Mesenchymal stem cell (in vitro differentiated cells and primary cell): ENCODE measurements around the gene NUP42.
A peak's percentile ranks its signal among the peaks of the same experiment; 100 is the strongest.

Experiments
- DNase-seq: peaks from one replicate; pipeline ENCODE4 v3.0.0-alpha.2; 2013
- H2AFZ ChIP-seq: one replicate; pipeline ENCODE4 v1.6.1; 2013; ENCODE audit warnings: low read depth, mild to moderate bottlenecking, control low read depth, inconsistent platforms, low read length, moderate library complexity
- H2AK5ac ChIP-seq: 2 replicates; pipeline ENCODE4 v1.6.1; 2013; ENCODE audit warnings: low read length, moderate library complexity, mild to moderate bottlenecking, inconsistent platforms; ENCODE audit not compliant: severe bottlenecking
- H2BK120ac ChIP-seq: one replicate; pipeline ENCODE4 v1.6.1; 2013; ENCODE audit warnings: low read depth, mild to moderate bottlenecking, inconsistent platforms, low read length, moderate library complexity
- H2BK12ac ChIP-seq, 2 experiments: one replicate each; pipeline ENCODE4 v1.6.1; 2013; ENCODE audit warnings: inconsistent platforms in 2 of 2, low read length in 2 of 2, mild to moderate bottlenecking in 2 of 2, moderate library complexity in 2 of 2, control low read depth in 1 of 2
- H2BK15ac ChIP-seq: one replicate; pipeline ENCODE4 v1.6.1; 2013; ENCODE audit warnings: mild to moderate bottlenecking, low read depth, inconsistent platforms; ENCODE audit not compliant: poor library complexity, severe bottlenecking
- H2BK5ac ChIP-seq: 2 replicates; pipeline ENCODE4 v1.6.1; 2013; ENCODE audit warnings: low read depth, mild to moderate bottlenecking, low read length, control low read depth, inconsistent platforms; ENCODE audit not compliant: poor library complexity, severe bottlenecking
- H3K14ac ChIP-seq, 2 experiments: one replicate each; pipeline ENCODE4 v1.6.1; 2013; ENCODE audit warnings: inconsistent platforms in 2 of 2, low read length in 2 of 2, control low read depth in 1 of 2, mild to moderate bottlenecking in 1 of 2, moderate library complexity in 1 of 2
- H3K18ac ChIP-seq, 2 experiments: one replicate each; pipeline ENCODE4 v1.6.1; 2013; ENCODE audit warnings: inconsistent platforms in 2 of 2, low read length in 2 of 2, control low read depth in 1 of 2, low read depth in 1 of 2, mild to moderate bottlenecking in 1 of 2
- H3K23ac ChIP-seq, 2 experiments: one replicate each; pipeline ENCODE4 v1.6.1; 2013; ENCODE audit warnings: inconsistent platforms in 2 of 2, low read length in 2 of 2, mild to moderate bottlenecking in 2 of 2, moderate library complexity in 2 of 2, control low read depth in 1 of 2
- H3K27ac ChIP-seq: 2 replicates; pipeline ENCODE4 v1.5.1; 2013; ENCODE audit warnings: mild to moderate bottlenecking, moderate library complexity, low read length, control low read depth, inconsistent platforms; ENCODE audit not compliant: poor library complexity, severe bottlenecking
- H3K27me3 ChIP-seq, 2 experiments: 2 replicates each; pipeline versions ENCODE4 v1.6.1 to v1.7.0; 2013; ENCODE audit warnings: low read length in 2 of 2, mild to moderate bottlenecking in 2 of 2, moderate library complexity in 2 of 2, control low read depth in 1 of 2, inconsistent platforms in 1 of 2; ENCODE audit not compliant: control insufficient read depth in 1 of 2, insufficient read depth in 1 of 2
- H3K36me3 ChIP-seq, 2 experiments: 2 replicates each; pipeline versions ENCODE4 v1.6.1 to v1.7.0; 2013; ENCODE audit warnings: low read length in 2 of 2, control low read depth in 1 of 2, inconsistent platforms in 1 of 2, low read depth in 1 of 2, mild to moderate bottlenecking in 1 of 2; ENCODE audit not compliant: insufficient read depth in 2 of 2, control insufficient read depth in 1 of 2
- H3K4ac ChIP-seq, 2 experiments: one replicate each; pipeline ENCODE4 v1.6.1; 2013; ENCODE audit warnings: inconsistent platforms in 2 of 2, low read length in 2 of 2, mild to moderate bottlenecking in 2 of 2, moderate library complexity in 2 of 2, control low read depth in 1 of 2, low read depth in 1 of 2
- H3K4me1 ChIP-seq: 2 replicates; pipeline ENCODE4 v1.6.1; 2013; ENCODE audit warnings: low read depth, low read length, control low read depth; ENCODE audit not compliant: control insufficient read depth, insufficient read depth
- H3K4me2 ChIP-seq: 2 replicates; pipeline ENCODE4 v1.6.1; 2013; ENCODE audit warnings: low read length, mild to moderate bottlenecking, inconsistent platforms; ENCODE audit not compliant: poor library complexity, severe bottlenecking
- H3K4me3 ChIP-seq, 2 experiments: 2 replicates each; pipeline versions ENCODE4 v1.5.1 to v1.7.0; 2013; ENCODE audit warnings: low read length in 2 of 2, mild to moderate bottlenecking in 2 of 2, control low read depth in 1 of 2, low read depth in 1 of 2; ENCODE audit not compliant: insufficient read depth in 1 of 2
- H3K79me1 ChIP-seq: replicated peaks from 2 replicates; pipeline ENCODE4 v1.6.1; 2013; ENCODE audit warnings: mild to moderate bottlenecking, control low read depth, low read length, inconsistent platforms; ENCODE audit not compliant: poor library complexity, severe bottlenecking
- H3K9ac ChIP-seq: 2 replicates; pipeline ENCODE4 v1.7.0; 2013; ENCODE audit warnings: mild to moderate bottlenecking, low read length, moderate library complexity
- H3K9me3 ChIP-seq: 2 replicates; pipeline ENCODE4 v1.7.0; 2013; ENCODE audit warnings: mild to moderate bottlenecking, low read length; ENCODE audit not compliant: control insufficient read depth
- H4K8ac ChIP-seq: one replicate; pipeline ENCODE4 v1.6.1; 2013; ENCODE audit warnings: inconsistent platforms, mild to moderate bottlenecking, low read length, moderate library complexity
- H4K91ac ChIP-seq: one replicate; pipeline ENCODE4 v1.6.1; 2013; ENCODE audit warnings: mild to moderate bottlenecking, low read length, inconsistent platforms
- WGBS: methylation state at CpG from one replicate; pipeline ENCODE4 v1.1.7; 2013; ENCODE audit warnings: mixed read lengths; 5-methylcytosine and 5-hydroxymethylcytosine counted together

NUP42 gene

DNA sequence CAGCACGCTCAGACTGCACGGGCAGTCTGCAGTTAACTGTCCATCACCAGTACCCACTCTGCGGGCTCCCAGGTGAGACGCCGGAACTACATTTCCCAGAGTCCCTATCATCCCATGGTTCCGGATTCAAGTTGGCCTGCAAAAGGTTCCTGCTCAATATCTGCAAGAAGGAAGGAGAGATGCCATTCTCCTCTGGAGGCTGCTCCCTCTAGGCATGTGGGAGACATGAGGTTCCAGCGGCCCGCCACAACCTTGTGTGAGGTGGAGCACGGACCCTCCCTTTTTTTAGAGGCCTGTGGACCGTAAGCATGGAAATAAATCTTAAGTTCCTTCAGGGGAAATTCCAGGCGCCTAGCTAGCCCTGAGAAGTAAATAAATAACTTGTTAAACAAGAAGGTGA, 29.7 kb downstream of the NUP42 start:
- H3K4me3 ChIP-seq = no peak overlapping the region
- no peak overlapping the region for H3K9ac ChIP-seq
- H3K4ac ChIP-seq = no peak overlapping the region
- H3K18ac ChIP-seq = no peak overlapping the region
- no peak overlapping the region for H3K27ac ChIP-seq
- H4K91ac ChIP-seq = no peak overlapping the region
- peaks cover 0 to 6% of the 10 kb centered on the region in 2 experiments for H3K27me3 ChIP-seq
- H3K14ac ChIP-seq = no peak overlapping the region
- H2BK15ac ChIP-seq = no peak overlapping the region
- no peaks in the 10 kb centered on the region for H3K79me1 ChIP-seq
- no peak overlapping the region for H2AFZ ChIP-seq
- H3K4me2 ChIP-seq = peak overlapping the region; percentile 1
- no peak overlapping the region for H3K23ac ChIP-seq
- H3K9me3 ChIP-seq = no peaks in the 10 kb centered on the region
- H2BK5ac ChIP-seq = no peak overlapping the region
- 82% methylated on average over 11 of the region's 11 CpGs for WGBS
- H4K8ac ChIP-seq = no peak overlapping the region
- no peaks in the 10 kb centered on the region for H3K36me3 ChIP-seq
- no peak overlapping the region for H2BK12ac ChIP-seq
- H2AK5ac ChIP-seq = no peak overlapping the region
- H3K4me1 ChIP-seq = peaks cover 6% of the 10 kb centered on the region
- no peak for DNase-seq
- no peak overlapping the region for H2BK120ac ChIP-seq

- Histone ChIP-seq H2BK5ac (no peak overlapping the region), H3K4me3 (no peak overlapping the region), H3K9me3 (no peaks in the 10 kb centered on the region), H2AFZ (no peak overlapping the region), H3K4me2 (no peak overlapping the region), H3K18ac (no peak overlapping the region), H3K27me3 (peaks cover 0 to 6% of the 10 kb centered on the region in 2 experiments), H3K23ac (no peak overlapping the region), H3K36me3 (no peaks in the 10 kb centered on the region), H4K8ac (no peak overlapping the region), H3K4me1 (peaks cover 6% of the 10 kb centered on the region), H2BK12ac (no peak overlapping the region), H2AK5ac (no peak overlapping the region), H2BK15ac (no peak overlapping the region), H3K4ac (no peak overlapping the region), H3K27ac (no peak overlapping the region), H2BK120ac (no peak overlapping the region), H4K91ac (no peak overlapping the region), H3K9ac (no peak overlapping the region), H3K14ac (no peak overlapping the region), H3K79me1 (no peaks in the 10 kb centered on the region)
- WGBS = 81% methylated on average over 2 of the region's 2 CpGs
- DNase-seq = no peak
Observed at GRCh38 chr7:23212395-23212794, 30.5 kb downstream of the NUP42 start.

GRCh38 chr7:23212841-23213240, 31.0 kb downstream of the NUP42 start:
- Histone ChIP-seq H2BK5ac (no peak overlapping the region), H4K8ac (no peak overlapping the region), H2AFZ (no peak overlapping the region), H2BK120ac (no peak overlapping the region), H3K27ac (no peak overlapping the region), H3K18ac (no peak overlapping the region), H2BK12ac (no peak overlapping the region), H2BK15ac (no peak overlapping the region), H3K23ac (no peak overlapping the region), H4K91ac (no peak overlapping the region), H3K9me3 (no peaks in the 10 kb centered on the region), H3K4me3 (no peak overlapping the region), H3K27me3 (peaks cover 0 to 6% of the 10 kb centered on the region in 2 experiments), H3K9ac (no peak overlapping the region), H3K79me1 (no peaks in the 10 kb centered on the region), H3K14ac (no peak overlapping the region), H3K36me3 (no peaks in the 10 kb centered on the region), H3K4me2 (no peak overlapping the region), H2AK5ac (no peak overlapping the region), H3K4ac (no peak overlapping the region), H3K4me1 (peaks cover 6% of the 10 kb centered on the region)
- DNase-seq = no peak
- no CpG with 5 or more reads among the region's 4 CpGs for WGBS

DNA sequence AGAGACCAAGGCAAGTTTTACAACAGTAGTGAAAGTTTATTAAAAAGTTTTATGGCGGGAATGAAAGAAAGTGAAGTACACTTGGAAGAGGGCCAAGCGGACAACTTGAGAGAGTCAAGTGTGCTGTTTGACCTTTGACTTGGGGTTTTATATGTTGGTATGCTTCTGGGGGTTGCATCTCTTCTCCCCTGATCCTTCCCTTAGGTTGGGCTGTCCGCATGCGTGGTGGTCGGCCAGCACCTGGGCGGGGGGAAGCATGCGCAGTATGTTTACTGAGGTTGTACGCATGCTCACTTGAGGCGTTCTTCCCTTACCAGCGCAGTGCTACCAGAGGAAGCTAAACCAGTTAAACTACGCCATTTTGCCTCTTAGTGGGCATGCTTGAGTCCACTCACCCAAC, 31.9 kb downstream of the NUP42 start:
- Histone ChIP-seq H3K4me3 (peak overlapping the region in 1 of 2 experiments; percentile 14), H2AK5ac (no peak overlapping the region), H3K4me1 (peaks cover 6% of the 10 kb centered on the region), H3K9ac (no peak overlapping the region), H3K14ac (no peak overlapping the region), H3K9me3 (no peaks in the 10 kb centered on the region), H3K79me1 (no peaks in the 10 kb centered on the region), H3K18ac (no peak overlapping the region), H2BK5ac (no peak overlapping the region), H3K27ac (no peak overlapping the region), H2AFZ (no peak overlapping the region), H3K36me3 (no peaks in the 10 kb centered on the region), H2BK15ac (no peak overlapping the region), H4K8ac (no peak overlapping the region), H3K27me3 (peaks cover 0 to 6% of the 10 kb centered on the region in 2 experiments), H3K4ac (no peak overlapping the region), H2BK120ac (no peak overlapping the region), H3K4me2 (no peak overlapping the region), H3K23ac (peak overlapping the region in 1 of 2 experiments; percentile 31), H4K91ac (no peak overlapping the region), H2BK12ac (no peak overlapping the region)
- 94% methylated on average over 11 of the region's 11 CpGs for WGBS
- DNase-seq = no peak
